NT2/D1 (cell line): ENCODE measurements around the gene IER5L.

Experiments used
- YY1 ChIP-seq: IDR thresholded peaks from 2 replicates; pipeline ENCODE4 v1.6.1; 2011; ENCODE audit not compliant: insufficient read length, insufficient read depth
- ZNF274 ChIP-seq: IDR thresholded peaks from 2 replicates; pipeline ENCODE4 v1.6.1; 2011; ENCODE audit warnings: mild to moderate bottlenecking, low read depth, low read length

DNA sequence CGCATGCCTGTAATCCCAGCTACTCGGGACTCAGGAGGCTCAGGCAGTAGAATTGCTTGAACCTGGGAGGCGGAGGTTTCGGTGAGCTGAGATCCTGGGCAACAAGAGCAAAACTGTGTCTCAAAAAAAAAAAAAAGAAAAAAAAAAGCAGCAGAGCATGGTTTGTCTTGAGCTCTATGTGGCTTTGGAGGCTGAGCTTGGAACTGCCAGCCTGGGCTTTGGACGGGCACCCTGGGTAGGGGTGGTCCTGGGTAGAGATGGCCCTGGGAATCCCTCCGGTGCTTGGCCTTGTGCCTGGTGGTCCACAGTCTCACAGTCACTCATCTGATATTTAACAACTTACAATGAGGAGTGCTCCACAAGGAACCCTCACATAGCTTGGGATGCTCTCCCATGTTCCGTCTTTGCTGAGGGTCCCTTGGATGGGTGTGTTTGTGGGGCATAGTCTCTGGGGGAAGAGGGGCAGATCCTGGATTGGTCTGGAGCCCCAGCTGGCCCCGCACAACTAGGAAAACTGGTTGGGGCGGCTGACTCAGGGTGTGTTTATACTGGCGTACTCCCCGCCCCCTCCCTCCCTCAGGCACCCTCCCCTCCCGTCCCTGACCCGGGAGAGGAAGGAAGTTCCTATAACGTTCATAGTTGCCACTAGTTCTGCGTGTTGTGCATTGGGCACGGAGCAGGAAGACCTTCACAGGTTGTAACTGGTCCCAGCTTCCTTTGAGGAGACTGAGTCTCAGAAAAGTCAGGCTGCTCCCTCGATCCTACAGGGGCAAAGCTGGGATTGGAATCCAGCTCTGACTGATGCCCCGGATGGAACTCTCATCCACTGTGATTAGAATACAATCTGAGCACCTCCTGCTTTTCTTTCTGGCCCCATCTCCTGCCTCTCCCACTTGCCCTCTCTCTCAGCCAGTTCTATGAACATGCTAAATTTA is 11.2 kb downstream of the IER5L start:
- TF ChIP-seq YY1, result no peak
- no peak for TF ChIP-seq ZNF274
